Spleen (tissue), 11 donors: ENCODE results near the gene CYP2E1. TPM values are rescaled to one million over a fixed set of nuclear protein-coding genes. Genes with fewer than 3 reads are reported as not detected.
"Not testable (repeated sequence)": the region's sequence is repeated elsewhere in the genome, so short reads cannot be mapped to it uniquely, and the experiment has no call there.

Source experiments
- DNase-seq: peaks from one replicate; pipeline ENCODE4 v3.0.0-alpha.2; 2020
- H3K27ac ChIP-seq, 8 donors: fragments of 200-600 bp; sonication (generic) in 7 of 8; 1 replicate in 4 of 8; 2 replicates in 4 of 8; pipeline versions ENCODE4 v1.5.0 to v1.8.0; 2016 to 2021; ENCODE audit warnings: inconsistent platforms in 4 of 8, mild to moderate bottlenecking in 4 of 8, moderate library complexity in 1 of 8
- H3K27me3 ChIP-seq, 7 donors: fragments of 200-600 bp; sonication (generic) in 6 of 7; replicated peaks in 1 of 7; 1 replicate in 4 of 7; 2 replicates in 3 of 7; pipeline versions ENCODE4 v1.5.0 to v1.8.0; 2016 to 2021; ENCODE audit warnings: inconsistent platforms in 3 of 7, mild to moderate bottlenecking in 1 of 7
- H3K36me3 ChIP-seq, 6 donors: fragments of 200-600 bp; sonication (generic) in 5 of 6; 1 replicate in 4 of 6; 2 replicates in 2 of 6; pipeline versions ENCODE4 v1.5.0 to v1.8.0; 2016 to 2021; ENCODE audit warnings: inconsistent platforms in 2 of 6
- H3K4me1 ChIP-seq, 6 donors: fragments of 200-600 bp; sonication (generic) in 5 of 6; 1 replicate in 3 of 6; 2 replicates in 3 of 6; pipeline versions ENCODE4 v1.5.0 to v1.8.0; 2016 to 2021; ENCODE audit warnings: inconsistent platforms in 3 of 6
- H3K4me3 ChIP-seq, 8 donors: fragments of 200-600 bp; sonication (generic) in 7 of 8; 1 replicate in 4 of 8; 2 replicates in 4 of 8; pipeline versions ENCODE4 v1.5.0 to v1.8.0; 2016 to 2021; ENCODE audit warnings: inconsistent platforms in 4 of 8, mild to moderate bottlenecking in 4 of 8, moderate library complexity in 2 of 8
- H3K9me3 ChIP-seq, 8 donors: fragments of 200-600 bp; sonication (generic) in 7 of 8; 1 replicate in 4 of 8; 2 replicates in 4 of 8; pipeline versions ENCODE4 v1.5.0 to v1.8.0; 2016 to 2021; ENCODE audit warnings: inconsistent platforms in 4 of 8
- POLR2A ChIP-seq, 3 donors: fragments of 450-650 bp; IDR thresholded peaks; one replicate each; pipeline ENCODE4 v1.5.1; 2017; ENCODE audit warnings: antibody characterized with exemption in 3 of 3, mild to moderate bottlenecking in 1 of 3
- POLR2AphosphoS5 ChIP-seq, 3 donors: sonication (generic); formaldehyde crosslinking; IDR thresholded peaks; one replicate each; pipeline ENCODE4 v1.5.1; 2017; ENCODE audit warnings: antibody characterized with exemption in 3 of 3
- WGBS, 5 donors: extraction: QIAGEN DNeasy Blood & Tissue Kit in 3 of 5; methylation state at CpG; one replicate each; pipeline versions ENCODE4 v1.1.5 to v1.1.7; 2013 to 2018; 5-methylcytosine and 5-hydroxymethylcytosine counted together
- intact Hi-C: fragments of 100-400 bp; cut with DNase I; formaldehyde crosslinking; loops from one replicate; pipeline ENCODE4 v1.15.0; 2023; ENCODE audit warnings: low total_unique reads
- polyA plus RNA-seq, 3 donors: library from polyadenylated mRNA; stranded (reverse); fragments of 200-250 nt; gene quantifications; one replicate each; pipeline ENCODE4 v1.2.1, GENCODE V29; 2013
- total RNA-seq, 7 donors: library from RNA; depleted of rRNA in 3 of 7; stranded (reverse); fragments of >200 nt in 3 of 7; fragmentation: NEBNext Ultra II Directional in 4 of 7; extraction: Animal tissue kit (Norgen Biotek cat#: 25700) in 4 of 7; gene quantifications; one replicate each; pipeline versions ENCODE4 v1.1.0 to v1.2.1, GENCODE V29; 2016 to 2021
- TF ChIP-seq, protein P1 (sequence below), 11 experiments: fragments of 200-600 bp in 7 of 11; fragments of 450-650 bp in 4 of 11; sonication (generic) in 4 of 11; IDR thresholded peaks in 8 of 11; conservative IDR thresholded peaks in 3 of 11; 1 replicate in 7 of 11; 2 replicates in 4 of 11; pipeline versions ENCODE4 v1.4.0 to v1.8.0; 2016 to 2021; ENCODE audit warnings: antibody characterized with exemption in 11 of 11, inconsistent platforms in 4 of 11, mild to moderate bottlenecking in 1 of 11
- donor health status: healthy with polysubstance abuse.
- donor health status: DM: no; HTN: no; CAD: no; lungs with moderate emphysema.
- donor health status: DM: no; HTN: no; CAD: no.
- donor health status: Bipolar disorder and iron deficiency.
- donor health status: healthy.
- donor health status: DM: no; HTN: no; CAD: no.
- donor health status: DM: yes; HTN: yes; CAD: no.

Gene CYP2E1
- total and polyA plus RNA-seq, 10 donors: 0.61 to 4.0 (median 1.5) TPM

DNA sequence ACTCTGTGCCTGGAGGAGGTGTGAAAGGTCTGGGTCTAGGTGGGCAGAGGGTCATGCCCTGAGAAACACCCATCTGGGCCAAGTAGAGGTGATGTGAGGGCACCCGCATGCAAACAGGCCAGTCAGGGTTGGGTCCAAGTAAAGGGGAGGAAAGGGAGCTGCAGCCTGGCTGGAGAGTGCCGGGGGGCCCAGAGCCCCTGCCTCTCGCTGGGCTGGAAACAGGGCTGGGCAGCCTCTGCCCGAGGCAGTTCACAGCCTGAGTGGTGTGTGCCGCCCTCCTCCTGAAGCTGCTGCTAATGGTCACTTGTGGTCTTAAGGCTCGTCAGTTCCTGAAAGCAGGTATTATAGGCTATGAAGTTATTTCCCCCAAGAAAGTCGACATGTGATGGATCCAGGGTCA, 7.3 kb downstream of the CYP2E1 start:
- intact Hi-C loops: no loop called here
- no peak overlapping the region for H3K27ac ChIP-seq
- no peaks in the 10 kb centered on the region for H3K9me3 ChIP-seq
- TF ChIP-seq POLR2A (IDR thresholded peaks at IDR 0.05) (no peak), POLR2AphosphoS5 (IDR thresholded peaks at IDR 0.05) (no peak)
- TF ChIP-seq, protein P1, sequence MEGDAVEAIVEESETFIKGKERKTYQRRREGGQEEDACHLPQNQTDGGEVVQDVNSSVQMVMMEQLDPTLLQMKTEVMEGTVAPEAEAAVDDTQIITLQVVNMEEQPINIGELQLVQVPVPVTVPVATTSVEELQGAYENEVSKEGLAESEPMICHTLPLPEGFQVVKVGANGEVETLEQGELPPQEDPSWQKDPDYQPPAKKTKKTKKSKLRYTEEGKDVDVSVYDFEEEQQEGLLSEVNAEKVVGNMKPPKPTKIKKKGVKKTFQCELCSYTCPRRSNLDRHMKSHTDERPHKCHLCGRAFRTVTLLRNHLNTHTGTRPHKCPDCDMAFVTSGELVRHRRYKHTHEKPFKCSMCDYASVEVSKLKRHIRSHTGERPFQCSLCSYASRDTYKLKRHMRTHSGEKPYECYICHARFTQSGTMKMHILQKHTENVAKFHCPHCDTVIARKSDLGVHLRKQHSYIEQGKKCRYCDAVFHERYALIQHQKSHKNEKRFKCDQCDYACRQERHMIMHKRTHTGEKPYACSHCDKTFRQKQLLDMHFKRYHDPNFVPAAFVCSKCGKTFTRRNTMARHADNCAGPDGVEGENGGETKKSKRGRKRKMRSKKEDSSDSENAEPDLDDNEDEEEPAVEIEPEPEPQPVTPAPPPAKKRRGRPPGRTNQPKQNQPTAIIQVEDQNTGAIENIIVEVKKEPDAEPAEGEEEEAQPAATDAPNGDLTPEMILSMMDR (IDR thresholded peaks at IDR 0.05 in 8 of 11, conservative IDR thresholded peaks at IDR 0.05 in 3 of 11): no peak
- DNase-seq: no peak
- H3K36me3 ChIP-seq: peaks cover 0 to 3% (median 0%) of the 10 kb centered on the region in 6 donors
- no peak overlapping the region for H3K4me3 ChIP-seq
- WGBS, 5 donors: 74 to 87% (median 85%) methylated on average over 7 of the region's 7 CpGs
- peaks cover 0 to 24% (median 15%) of the 10 kb centered on the region in 7 donors for H3K27me3 ChIP-seq
- peaks cover 0 to 13% (median 9%) of the 10 kb centered on the region in 6 donors for H3K4me1 ChIP-seq

DNA sequence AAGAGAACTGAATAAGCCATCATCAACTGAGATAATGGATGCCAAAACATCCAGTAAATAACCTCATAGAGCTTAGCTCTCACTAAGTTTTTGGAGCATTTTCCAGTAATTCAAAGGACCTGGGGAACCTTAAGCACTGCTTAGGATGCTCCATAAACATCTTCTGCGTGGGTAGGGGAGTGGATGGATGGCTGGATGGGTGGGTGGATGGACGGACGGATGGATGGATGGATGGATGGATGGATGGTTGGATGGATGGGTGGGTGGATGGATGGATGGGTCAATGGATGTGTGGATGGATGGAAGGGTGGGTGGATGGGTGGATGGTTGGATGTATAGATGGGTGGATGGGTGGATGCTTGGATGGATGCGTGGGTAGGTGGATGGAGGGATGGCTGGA, 9.0 kb downstream of the CYP2E1 start:
- H3K36me3 ChIP-seq: peaks cover 0 to 3% (median 0%) of the 10 kb centered on the region in 6 donors
- DNase-seq: no peak
- H3K9me3 ChIP-seq: no peaks in the 10 kb centered on the region
- no peak overlapping the region for H3K4me3 ChIP-seq
- peaks cover 0 to 6% (median 0%) of the 10 kb centered on the region in 7 donors for H3K27me3 ChIP-seq
- intact Hi-C loops: no loop called here
- H3K4me1 ChIP-seq: no peaks in the 10 kb centered on the region
- TF ChIP-seq POLR2A (IDR thresholded peaks at IDR 0.05) (no peak), POLR2AphosphoS5 (IDR thresholded peaks at IDR 0.05) (no peak)
- TF ChIP-seq, protein P1 (IDR thresholded peaks at IDR 0.05 in 8 of 11, conservative IDR thresholded peaks at IDR 0.05 in 3 of 11): no peak
- no peak overlapping the region for H3K27ac ChIP-seq
- WGBS, 5 donors: 46 to 77% (median 56%) methylated on average over 3 to 4 of the region's 4 CpGs

DNA sequence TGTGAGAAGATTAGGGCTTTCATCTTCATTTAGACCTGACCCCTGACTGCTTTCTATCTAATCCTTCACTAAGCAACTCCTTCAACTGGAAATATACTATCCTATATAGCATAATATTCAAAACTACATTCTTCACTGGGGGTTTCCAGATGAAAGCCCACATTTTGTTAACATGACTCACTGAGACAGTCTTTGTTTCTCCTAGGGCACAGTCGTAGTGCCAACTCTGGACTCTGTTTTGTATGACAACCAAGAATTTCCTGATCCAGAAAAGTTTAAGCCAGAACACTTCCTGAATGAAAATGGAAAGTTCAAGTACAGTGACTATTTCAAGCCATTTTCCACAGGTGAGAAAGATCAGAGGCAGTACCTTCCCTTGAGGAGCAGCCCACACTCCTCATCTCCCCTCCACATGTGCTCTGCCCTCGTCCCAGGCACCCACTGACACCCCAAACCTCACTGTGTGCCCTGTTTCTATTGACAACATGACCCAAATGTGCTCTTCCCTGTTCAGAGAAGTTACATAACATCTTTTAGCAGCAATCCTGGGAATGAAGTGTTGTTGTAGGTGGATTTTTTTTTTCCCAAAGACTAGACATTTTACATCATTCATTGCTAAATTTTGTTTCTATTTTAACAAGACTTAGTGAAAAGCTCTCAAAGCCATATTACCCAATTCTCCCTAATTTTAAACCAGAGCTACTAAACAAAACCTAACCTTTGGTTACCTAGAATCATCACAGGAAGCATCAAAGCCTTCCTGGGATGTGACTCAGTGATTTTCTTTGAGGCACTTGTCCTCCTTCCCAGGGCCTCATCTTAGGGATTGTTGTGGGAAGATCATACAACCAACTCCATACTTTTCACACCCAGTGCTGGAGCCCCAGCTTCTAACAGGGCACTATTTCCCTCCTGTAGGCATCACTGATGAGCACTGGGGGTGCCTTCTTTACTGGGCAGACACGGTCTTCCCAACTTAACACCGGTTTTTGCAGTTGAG, 10.7 kb downstream of the CYP2E1 start:
- 54 to 75% (median 65%) methylated on average over 4 of the region's 4 CpGs for WGBS, 5 donors
- intact Hi-C loops: no loop called here
- Histone ChIP-seq H3K4me3 (no peak overlapping the region), H3K36me3 (peaks cover 0 to 3% (median 0%) of the 10 kb centered on the region in 6 donors), H3K27me3 (no peaks in the 10 kb centered on the region), H3K4me1 (no peaks in the 10 kb centered on the region), H3K27ac (no peak overlapping the region), H3K9me3 (no peaks in the 10 kb centered on the region)
- DNase-seq: no peak
- TF ChIP-seq POLR2AphosphoS5 (IDR thresholded peaks at IDR 0.05) (no peak), POLR2A (IDR thresholded peaks at IDR 0.05) (no peak)
- TF ChIP-seq, protein P1 (IDR thresholded peaks at IDR 0.05 in 8 of 11, conservative IDR thresholded peaks at IDR 0.05 in 3 of 11): no peak

DNA sequence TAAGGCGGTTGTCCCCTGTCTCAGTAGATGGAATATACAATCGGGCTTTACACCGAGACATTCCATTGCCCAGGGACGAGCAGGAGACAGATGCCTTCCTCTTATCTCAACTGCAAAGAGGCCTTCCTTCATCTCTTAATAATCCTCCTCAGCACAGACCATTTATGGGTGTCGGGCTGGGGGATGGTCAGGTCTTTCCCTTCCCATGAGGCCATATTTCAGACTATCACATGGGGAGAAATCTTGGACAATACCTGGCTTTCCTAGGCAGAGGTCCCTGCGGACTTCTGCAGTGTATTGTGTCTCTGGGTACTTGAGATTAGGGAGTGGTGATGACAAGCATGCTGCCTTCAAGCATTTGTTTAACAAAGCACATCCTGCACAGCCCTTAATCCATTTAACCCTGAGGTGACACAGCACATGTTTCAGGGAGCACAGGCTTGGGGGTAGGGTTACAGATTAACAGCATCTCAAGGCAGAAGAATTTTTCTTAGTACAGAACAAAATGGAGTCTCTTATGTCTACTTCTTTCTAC, 14.3 kb downstream of the CYP2E1 start:
- H3K4me1 ChIP-seq, H3K27ac ChIP-seq, H3K36me3 ChIP-seq, DNase-seq, H3K9me3 ChIP-seq, intact Hi-C loops, H3K4me3 ChIP-seq: not testable (repeated sequence)
- 64 to 88% (median 68%) methylated on average over 5 to 6 of the region's 6 CpGs for WGBS, 5 donors
- H3K27me3 ChIP-seq: peaks cover 0 to 11% (median 0%) of the 10 kb centered on the region in 7 donors
